ENCODE measurements around the gene CDCA7.
"Not testable (repeated sequence)": the region's sequence is repeated elsewhere in the genome, so short reads cannot be mapped to it uniquely, and the experiment has no call there.

DNA sequence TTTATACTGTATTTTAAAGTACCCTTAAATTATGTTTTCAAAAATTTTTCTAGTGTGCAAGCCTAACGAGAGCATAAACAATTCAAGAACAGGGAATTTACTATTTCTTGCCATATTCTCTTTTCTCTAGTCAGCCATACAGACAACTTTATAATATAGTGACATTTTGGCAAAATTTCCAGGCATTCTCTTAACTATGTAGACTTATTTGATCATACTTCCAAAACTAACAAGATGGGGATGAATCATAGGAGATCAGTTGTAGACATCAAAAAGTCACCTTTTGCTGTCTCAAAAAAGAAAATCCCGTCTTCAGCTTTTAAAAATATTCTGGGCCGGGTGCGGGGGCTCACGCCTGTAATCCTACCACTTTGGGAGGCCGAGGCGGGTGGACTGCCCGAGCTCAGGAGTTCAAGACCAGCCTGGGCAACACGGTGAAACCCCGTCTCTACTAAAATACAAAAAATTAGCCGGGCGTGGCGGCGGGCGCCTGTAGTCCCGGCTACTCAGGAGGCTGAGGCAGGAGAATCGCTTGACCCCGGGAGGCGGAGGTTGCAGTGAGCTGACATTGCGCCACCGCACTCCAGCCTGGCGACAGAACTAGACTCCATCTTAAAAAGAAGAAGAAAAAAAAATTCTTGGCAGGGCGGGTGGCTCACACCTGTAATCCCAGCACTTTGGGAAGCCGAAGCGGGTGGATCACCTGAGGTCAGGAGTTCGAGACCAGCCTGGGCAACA is 61.9 kb downstream of the CDCA7 start:
- TF ChIP-seq OSR1 (CRISPR knock-in tag; IDR thresholded peaks at IDR 0.05); ZNF8 (CRISPR knock-in tag; IDR thresholded peaks at IDR 0.05); RARB (CRISPR knock-in tag; IDR thresholded peaks at IDR 0.05); ARNTL (CRISPR knock-in tag; IDR thresholded peaks at IDR 0.05; ENCODE audit: borderline replicate concordance, low read depth); ISL1 (CRISPR knock-in tag; IDR thresholded peaks at IDR 0.05); ZFP3 (CRISPR knock-in tag; IDR thresholded peaks at IDR 0.05): not testable (repeated sequence)
- TF ChIP-seq, protein P1, sequence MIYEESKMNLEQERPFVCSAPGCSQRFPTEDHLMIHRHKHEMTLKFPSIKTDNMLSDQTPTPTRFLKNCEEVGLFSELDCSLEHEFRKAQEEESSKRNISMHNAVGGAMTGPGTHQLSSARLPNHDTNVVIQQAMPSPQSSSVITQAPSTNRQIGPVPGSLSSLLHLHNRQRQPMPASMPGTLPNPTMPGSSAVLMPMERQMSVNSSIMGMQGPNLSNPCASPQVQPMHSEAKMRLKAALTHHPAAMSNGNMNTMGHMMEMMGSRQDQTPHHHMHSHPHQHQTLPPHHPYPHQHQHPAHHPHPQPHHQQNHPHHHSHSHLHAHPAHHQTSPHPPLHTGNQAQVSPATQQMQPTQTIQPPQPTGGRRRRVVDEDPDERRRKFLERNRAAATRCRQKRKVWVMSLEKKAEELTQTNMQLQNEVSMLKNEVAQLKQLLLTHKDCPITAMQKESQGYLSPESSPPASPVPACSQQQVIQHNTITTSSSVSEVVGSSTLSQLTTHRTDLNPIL (CRISPR knock-in tag; IDR thresholded peaks at IDR 0.05; ENCODE audit: low read depth), result not testable (repeated sequence)
- TF ChIP-seq, protein P2, sequence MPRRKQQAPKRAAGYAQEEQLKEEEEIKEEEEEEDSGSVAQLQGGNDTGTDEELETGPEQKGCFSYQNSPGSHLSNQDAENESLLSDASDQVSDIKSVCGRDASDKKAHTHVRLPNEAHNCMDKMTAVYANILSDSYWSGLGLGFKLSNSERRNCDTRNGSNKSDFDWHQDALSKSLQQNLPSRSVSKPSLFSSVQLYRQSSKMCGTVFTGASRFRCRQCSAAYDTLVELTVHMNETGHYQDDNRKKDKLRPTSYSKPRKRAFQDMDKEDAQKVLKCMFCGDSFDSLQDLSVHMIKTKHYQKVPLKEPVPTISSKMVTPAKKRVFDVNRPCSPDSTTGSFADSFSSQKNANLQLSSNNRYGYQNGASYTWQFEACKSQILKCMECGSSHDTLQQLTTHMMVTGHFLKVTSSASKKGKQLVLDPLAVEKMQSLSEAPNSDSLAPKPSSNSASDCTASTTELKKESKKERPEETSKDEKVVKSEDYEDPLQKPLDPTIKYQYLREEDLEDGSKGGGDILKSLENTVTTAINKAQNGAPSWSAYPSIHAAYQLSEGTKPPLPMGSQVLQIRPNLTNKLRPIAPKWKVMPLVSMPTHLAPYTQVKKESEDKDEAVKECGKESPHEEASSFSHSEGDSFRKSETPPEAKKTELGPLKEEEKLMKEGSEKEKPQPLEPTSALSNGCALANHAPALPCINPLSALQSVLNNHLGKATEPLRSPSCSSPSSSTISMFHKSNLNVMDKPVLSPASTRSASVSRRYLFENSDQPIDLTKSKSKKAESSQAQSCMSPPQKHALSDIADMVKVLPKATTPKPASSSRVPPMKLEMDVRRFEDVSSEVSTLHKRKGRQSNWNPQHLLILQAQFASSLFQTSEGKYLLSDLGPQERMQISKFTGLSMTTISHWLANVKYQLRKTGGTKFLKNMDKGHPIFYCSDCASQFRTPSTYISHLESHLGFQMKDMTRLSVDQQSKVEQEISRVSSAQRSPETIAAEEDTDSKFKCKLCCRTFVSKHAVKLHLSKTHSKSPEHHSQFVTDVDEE (CRISPR knock-in tag; IDR thresholded peaks at IDR 0.05), result not testable (repeated sequence)
